GM20000 (cell line): Measurements from ENCODE around the gene HDAC4.

ENCODE experiments used
- DNase-seq: peaks from one replicate; pipeline ENCODE4 v3.0.0; 2012; ENCODE audit warnings: low spot score
- TF ChIP-seq, protein P1 (sequence below): IDR thresholded peaks from 2 replicates; pipeline ENCODE4 v1.5.1; 2012; ENCODE audit warnings: mild to moderate bottlenecking, control low read depth; ENCODE audit errors: extremely low read depth, missing control alignments

Gene HDAC4

DNA sequence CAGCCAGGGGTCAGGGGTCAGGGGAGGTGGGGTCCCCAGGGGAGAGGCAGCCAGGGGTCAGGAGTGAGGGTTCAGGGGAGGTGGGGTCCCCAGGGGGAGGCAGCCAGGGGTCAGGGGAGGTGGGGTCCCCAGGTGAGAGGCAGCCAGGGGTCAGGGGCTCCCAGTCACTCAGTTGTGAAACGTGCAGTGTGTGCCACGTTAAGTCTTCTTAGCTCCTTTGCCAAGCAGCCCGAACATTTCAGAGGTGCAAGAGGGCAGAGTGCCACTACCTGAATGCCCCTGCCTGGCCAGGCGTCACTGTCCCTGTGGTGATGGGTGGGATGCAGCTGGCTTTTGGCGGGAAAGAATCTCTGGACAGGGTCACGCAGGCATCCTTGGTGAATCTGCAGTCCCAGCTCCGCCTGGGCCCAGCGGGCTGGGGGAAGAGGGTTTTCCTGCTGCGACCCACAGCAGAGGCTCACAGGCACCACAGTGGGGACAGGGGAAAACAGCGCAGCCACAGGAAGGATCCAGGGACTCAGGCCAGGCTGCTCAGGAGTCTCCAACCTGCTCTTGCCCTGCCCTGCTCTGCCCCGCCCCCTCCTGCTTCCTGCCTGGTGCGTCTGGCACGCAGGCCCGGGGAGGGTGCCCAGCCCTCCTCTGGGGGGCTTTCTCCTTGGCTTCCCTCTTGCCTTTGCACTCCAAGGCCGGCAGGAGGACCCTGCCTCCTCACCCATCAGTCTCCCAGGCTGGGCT, 364.7 kb downstream of the HDAC4 start:
- no peak for DNase-seq
- TF ChIP-seq, protein P1, sequence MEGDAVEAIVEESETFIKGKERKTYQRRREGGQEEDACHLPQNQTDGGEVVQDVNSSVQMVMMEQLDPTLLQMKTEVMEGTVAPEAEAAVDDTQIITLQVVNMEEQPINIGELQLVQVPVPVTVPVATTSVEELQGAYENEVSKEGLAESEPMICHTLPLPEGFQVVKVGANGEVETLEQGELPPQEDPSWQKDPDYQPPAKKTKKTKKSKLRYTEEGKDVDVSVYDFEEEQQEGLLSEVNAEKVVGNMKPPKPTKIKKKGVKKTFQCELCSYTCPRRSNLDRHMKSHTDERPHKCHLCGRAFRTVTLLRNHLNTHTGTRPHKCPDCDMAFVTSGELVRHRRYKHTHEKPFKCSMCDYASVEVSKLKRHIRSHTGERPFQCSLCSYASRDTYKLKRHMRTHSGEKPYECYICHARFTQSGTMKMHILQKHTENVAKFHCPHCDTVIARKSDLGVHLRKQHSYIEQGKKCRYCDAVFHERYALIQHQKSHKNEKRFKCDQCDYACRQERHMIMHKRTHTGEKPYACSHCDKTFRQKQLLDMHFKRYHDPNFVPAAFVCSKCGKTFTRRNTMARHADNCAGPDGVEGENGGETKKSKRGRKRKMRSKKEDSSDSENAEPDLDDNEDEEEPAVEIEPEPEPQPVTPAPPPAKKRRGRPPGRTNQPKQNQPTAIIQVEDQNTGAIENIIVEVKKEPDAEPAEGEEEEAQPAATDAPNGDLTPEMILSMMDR = no peak

DNA sequence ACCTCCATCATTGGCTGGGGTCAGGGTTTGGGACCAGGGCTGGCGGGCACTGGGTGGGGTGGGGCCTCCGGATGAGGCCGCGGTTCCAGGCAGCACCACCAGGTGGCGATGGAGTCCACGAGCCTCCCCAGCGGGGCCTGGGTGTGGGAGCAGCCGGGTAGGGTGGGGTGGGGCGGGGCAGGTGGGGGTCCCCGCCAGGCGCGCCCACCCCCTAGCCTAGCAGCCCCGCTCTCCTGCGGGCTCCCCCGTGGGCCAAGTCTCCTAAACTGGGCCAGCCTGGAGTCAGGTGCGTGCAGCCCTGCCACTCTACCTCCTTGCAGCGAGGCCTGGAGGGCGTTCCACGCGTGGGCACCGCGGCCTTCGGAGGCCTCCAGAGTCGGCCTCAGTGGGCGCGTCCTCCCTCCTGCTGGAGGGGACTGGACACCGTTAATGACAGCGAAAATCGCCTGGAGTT, 365.4 kb downstream of the HDAC4 start:
- TF ChIP-seq, protein P1 = peak; percentile 81
- DNase-seq = peak; percentile 93

DNA sequence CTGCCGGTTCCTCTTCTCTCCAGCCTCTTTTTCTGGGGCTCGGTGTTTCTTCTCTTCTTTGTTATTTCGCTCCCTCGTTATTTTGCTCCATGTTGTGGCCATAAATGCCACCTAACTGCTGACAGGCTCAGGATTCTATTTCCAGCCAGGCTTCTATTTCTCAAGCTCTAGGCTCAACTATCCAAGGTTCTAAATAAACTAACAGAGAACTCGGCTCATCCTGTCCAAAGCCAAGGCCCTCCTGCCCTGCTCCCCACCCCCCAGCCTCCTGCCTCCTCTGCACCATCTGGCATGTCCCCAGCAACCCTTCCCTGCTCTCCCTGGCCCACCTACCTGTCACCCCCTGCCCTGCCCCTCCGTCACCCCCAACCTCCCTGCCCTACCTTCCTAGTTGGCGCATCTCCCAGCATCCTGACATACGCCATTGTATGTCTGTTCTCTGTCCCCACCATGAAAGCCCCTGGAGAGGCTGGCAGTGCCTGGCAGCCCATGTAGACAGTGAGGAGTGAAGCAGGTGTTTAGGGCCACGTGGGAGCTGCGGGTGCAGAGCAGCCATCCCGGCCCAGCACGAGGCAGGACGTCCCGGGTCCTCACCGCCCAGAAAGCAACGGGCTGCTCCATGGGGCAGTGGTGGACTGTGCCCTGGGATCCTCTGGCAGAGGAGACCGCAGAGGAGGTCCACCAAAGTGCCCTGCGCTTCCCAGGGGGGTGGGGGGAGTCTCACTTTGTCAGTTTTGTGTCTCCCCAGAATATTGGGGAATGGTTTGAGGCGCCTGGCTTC, 366.1 kb downstream of the HDAC4 start:
- no peak for DNase-seq
- TF ChIP-seq, protein P1 = no peak

DNA sequence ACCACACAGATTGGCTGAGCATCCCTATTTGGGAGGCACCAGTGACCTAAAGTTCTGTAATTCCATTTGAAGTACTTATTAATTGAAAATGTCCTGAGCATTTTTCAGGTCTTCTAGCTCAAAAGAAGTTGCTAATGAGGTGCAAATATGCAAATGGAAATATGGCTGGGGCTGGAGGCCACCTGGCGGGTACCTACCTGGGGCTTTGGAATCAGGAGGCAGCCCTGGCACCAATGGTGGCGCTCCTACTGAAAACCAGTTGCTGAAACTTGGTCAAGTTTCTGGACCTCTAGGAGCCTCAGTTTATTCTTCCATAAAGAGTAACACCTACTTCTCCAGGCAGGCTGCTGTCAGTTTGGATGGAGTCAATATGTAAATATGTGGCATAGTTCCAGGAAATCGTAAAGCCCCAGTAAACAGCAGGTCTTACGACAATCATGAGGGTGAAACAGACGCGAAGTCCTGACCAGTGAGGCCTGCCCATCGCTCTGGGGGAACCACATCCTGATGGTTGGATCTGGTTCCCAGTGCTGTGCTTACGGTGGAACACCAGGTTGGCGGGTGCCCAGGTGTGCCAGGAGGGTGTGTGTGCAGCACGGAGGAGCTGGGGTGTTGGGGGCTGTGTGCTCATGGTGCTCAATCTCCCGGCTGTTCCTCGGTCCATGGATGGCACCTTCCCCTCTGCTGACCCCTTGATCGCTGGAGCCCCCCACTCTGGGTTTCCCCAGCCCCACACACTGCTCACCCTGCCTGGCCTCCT, 366.8 kb downstream of the HDAC4 start:
- TF ChIP-seq, protein P1 = no peak
- DNase-seq = no peak

DNA sequence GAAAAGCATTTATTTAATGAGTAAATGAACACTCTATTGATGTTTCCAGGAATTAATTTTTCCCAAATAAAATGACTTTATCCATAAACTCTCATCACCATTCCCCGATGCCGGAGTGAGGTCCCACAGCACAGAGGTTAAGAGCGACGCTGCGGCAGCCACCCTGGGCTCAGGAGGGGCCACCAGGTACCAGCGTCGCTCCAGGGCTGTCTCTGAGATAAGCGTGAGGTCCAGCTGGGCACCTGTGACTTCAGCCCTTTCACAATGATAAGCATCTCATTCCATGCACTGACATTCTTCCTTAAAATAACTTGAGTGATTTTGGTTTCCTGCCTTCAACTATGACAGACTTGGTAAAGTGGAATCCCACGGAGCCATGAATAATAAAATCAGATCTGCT, 370.9 kb downstream of the HDAC4 start:
- DNase-seq = no peak
- TF ChIP-seq, protein P1 = no peak

DNA sequence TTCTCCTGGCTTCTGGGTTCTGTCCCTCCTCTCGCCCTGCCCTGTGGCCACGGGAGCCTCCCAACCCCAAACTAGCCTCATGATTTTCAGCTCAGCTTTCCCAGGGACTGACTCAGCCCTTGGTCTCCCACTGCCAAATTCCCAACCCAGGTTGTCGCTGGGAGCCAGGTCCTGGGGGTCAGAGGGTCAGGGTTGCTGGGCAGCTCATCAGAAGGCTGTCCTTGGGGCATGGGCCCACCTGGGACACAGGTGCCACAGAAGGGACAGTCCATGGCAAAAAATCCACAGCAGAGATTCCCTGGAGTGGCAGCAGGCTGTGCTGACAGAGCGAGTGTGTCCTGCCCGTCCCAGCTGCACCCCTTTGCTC, 372.6 kb downstream of the HDAC4 start:
- DNase-seq = no peak
- TF ChIP-seq, protein P1 = no peak
